Panc1 (cell line): ENCODE measurements around the gene HLA-DQB1. TPM values are rescaled to one million over a fixed set of nuclear protein-coding genes. Genes with fewer than 3 reads are reported as not detected.

Experiments
- ATAC-seq: fragments of 200-7000 bp; cut with Tn5 transposase; 2 replicates; pipeline ENCODE4 v1.9.1; 2020; ENCODE audit warnings: mild to moderate bottlenecking, moderate library complexity
- BruUV-seq: library from RNA; stranded (reverse); fragments of 400-500 nt; replicated peaks from 2 replicates; lab custom pipeline; 2021; lab: Mats Ljungman, UMichigan
- CTCF ChIA-PET: fragments of 300-600 bp; sonication (Branson Sonifier 250); formaldehyde crosslinking; loops from one replicate; lab custom pipeline; 2022; ENCODE audit warnings: antibody characterized with exemption; lab: Charles Lee
- POLR2A ChIA-PET: fragments of 300-600 bp; sonication (Branson Sonifier 250); formaldehyde crosslinking; loops from one replicate; lab custom pipeline; 2022; ENCODE audit warnings: antibody characterized with exemption; lab: Charles Lee
- DNase-seq: peaks from one replicate; pipeline ENCODE4 v3.0.0-alpha.2; 2010; ENCODE audit warnings: low read depth, low spot score
- H3K27ac ChIP-seq: 2 replicates; pipeline ENCODE4 v1.5.1; 2011; ENCODE audit warnings: mild to moderate bottlenecking, low read length, inconsistent platforms
- H3K27me3 ChIP-seq: fragments of 200-500 bp; sonication (Bioruptor generic); 2 replicates; pipeline ENCODE4 v1.6.0; 2014; ENCODE audit warnings: low read length, inconsistent platforms; ENCODE audit not compliant: control insufficient read depth, insufficient read depth
- H3K36me3 ChIP-seq: fragments of 200-500 bp; sonication (Bioruptor generic); 2 replicates; pipeline ENCODE4 v1.5.1; 2014; ENCODE audit warnings: inconsistent platforms, mild to moderate bottlenecking, low read length, moderate library complexity; ENCODE audit not compliant: control insufficient read depth, insufficient read depth
- H3K4me1 ChIP-seq: 2 replicates; pipeline ENCODE4 v1.5.1; 2011; ENCODE audit warnings: inconsistent platforms, mild to moderate bottlenecking, low read length, moderate library complexity; ENCODE audit not compliant: control insufficient read depth, insufficient read depth
- H3K4me3 ChIP-seq, 2 experiments: 2 replicates each; pipeline ENCODE4 v1.5.1; 2011 to 2012; ENCODE audit warnings: low read depth in 2 of 2, low read length in 2 of 2, mild to moderate bottlenecking in 2 of 2, inconsistent platforms in 1 of 2, moderate library complexity in 1 of 2
- H3K9me3 ChIP-seq: fragments of 200-500 bp; sonication (Bioruptor generic); 2 replicates; pipeline ENCODE4 v1.5.1; 2014; ENCODE audit warnings: low read depth, mild to moderate bottlenecking, inconsistent platforms, low read length, moderate library complexity; ENCODE audit not compliant: control insufficient read depth, insufficient read depth
- CTCF ChIP-seq: fragments of 450-650 bp; IDR thresholded peaks from 2 replicates; pipeline ENCODE4 v1.5.1; 2017; ENCODE audit warnings: mild to moderate bottlenecking
- POLR2AphosphoS5 ChIP-seq: IDR thresholded peaks from 2 replicates; pipeline ENCODE4 v1.6.1; 2012; ENCODE audit warnings: mild to moderate bottlenecking, low read depth, low read length, moderate library complexity
- REST ChIP-seq, 2 experiments: IDR thresholded peaks; 2 replicates each; pipeline ENCODE4 v1.6.1; 2011 to 2012; ENCODE audit warnings: low read depth in 2 of 2, control low read depth in 1 of 2, low read length in 1 of 2, mild to moderate bottlenecking in 1 of 2, moderate library complexity in 1 of 2; ENCODE audit not compliant: insufficient read depth in 1 of 2
- SIN3A ChIP-seq: IDR thresholded peaks from 2 replicates; pipeline ENCODE4 v1.6.1; 2012; ENCODE audit warnings: low read depth, mild to moderate bottlenecking, low read length, moderate library complexity, borderline replicate concordance; ENCODE audit not compliant: insufficient read depth
- TCF7L2 ChIP-seq: IDR thresholded peaks from 2 replicates; pipeline ENCODE4 v1.6.1; 2011; ENCODE audit warnings: mild to moderate bottlenecking, low read depth, low read length, inconsistent platforms
- in situ Hi-C: cut with HindIII; loops from 2 replicates; pipeline ENCODE4 v1.10.0; 2016; ENCODE audit warnings: low sequenced_read_pairs, low pct_unique_long_range_greater_than_20kb
- intact Hi-C: fragments of 100-400 bp; cut with micrococcal nuclease; formaldehyde crosslinking; loops from one replicate; pipeline ENCODE4 v1.10.0; 2022; ENCODE audit not compliant: unreplicated experiment
- total RNA-seq: library from RNA; stranded (reverse); gene quantifications from one replicate; pipeline ENCODE4 v1.2.1, GENCODE V29; 2021; ENCODE audit not compliant: unreplicated experiment

Gene HLA-DQB1
- total RNA-seq, 1 experiment from 2014 or later, result 0.51 TPM

GRCh38 chr6:32664354-32664753 lies 2.1 kb downstream of the HLA-DQB1 start:
- CTCF ChIA-PET, result no interaction called here
- POLR2A ChIA-PET, result no interaction called here
- H3K27me3 ChIP-seq, result peaks cover 50% of the 10 kb centered on the region
- intact Hi-C loops (no loop called here), in situ Hi-C loops (no loop called here)
- TF ChIP-seq SIN3A (no peak), POLR2AphosphoS5 (no peak), TCF7L2 (no peak), REST (IDR thresholded peaks at IDR 0.05; ENCODE audit: insufficient read depth in 1 of 2, low read depth in 2 of 2, low read length in 1 of 2) (no peak), CTCF (no peak)
- no peak overlapping the region for H3K27ac ChIP-seq
- no peak overlapping the region; a peak in 2 of 4 replicates for H3K4me3 ChIP-seq
- H3K9me3 ChIP-seq, result no peaks in the 10 kb centered on the region
- no TSS peak for BruUV-seq
- DNase-seq (no peak), ATAC-seq (no peak)
- peaks cover 3% of the 10 kb centered on the region; the same call in 1 of the 2 replicates for H3K4me1 ChIP-seq
- no peaks in the 10 kb centered on the region for H3K36me3 ChIP-seq

DNA sequence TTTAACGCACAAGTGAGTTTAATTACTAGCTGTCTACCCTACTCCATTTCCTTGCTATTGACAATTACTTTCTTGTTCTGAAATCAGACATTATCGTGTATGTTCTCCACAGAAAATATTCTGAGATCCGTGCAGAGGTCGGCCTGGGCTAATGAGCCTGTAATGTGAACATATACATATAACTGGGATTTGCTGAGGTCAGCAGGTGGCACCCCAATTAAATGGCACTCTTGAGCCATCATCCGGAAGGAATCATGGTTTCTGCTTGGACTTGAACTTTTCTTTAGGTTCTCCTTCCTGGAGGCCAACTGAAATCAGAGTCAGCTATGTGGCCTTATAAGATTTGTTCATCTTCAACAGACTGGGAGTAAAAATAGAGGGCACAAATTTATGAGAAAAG lies 3.6 kb downstream of the HLA-DQB1 start:
- Histone ChIP-seq H3K27ac (no peak overlapping the region), H3K9me3 (no peaks in the 10 kb centered on the region), H3K4me1 (peaks cover 3% of the 10 kb centered on the region; the same call in 1 of the 2 replicates), H3K36me3 (no peaks in the 10 kb centered on the region), H3K4me3 (no peak overlapping the region), H3K27me3 (peaks cover 46% of the 10 kb centered on the region)
- ChIA-PET CTCF (no interaction called here), POLR2A (no interaction called here)
- TF ChIP-seq REST (IDR thresholded peaks at IDR 0.05; ENCODE audit: insufficient read depth in 1 of 2, low read depth in 2 of 2, low read length in 1 of 2), result no peak
- TF ChIP-seq TCF7L2, result no peak
- no peak for TF ChIP-seq SIN3A
- DNase-seq, result no peak
- ATAC-seq, result no peak
- in situ Hi-C loops, result no loop called here
- no TSS peak for BruUV-seq
- intact Hi-C loops, result no loop called here
